ENCODE data around the gene SINHCAF.

GRCh38 chr12:31260840-31261239, 65.1 kb downstream of the SINHCAF start:
- no peak for TF ChIP-seq CTCF (IDR thresholded peaks at IDR 0.05)
- TF ChIP-seq POLR2AphosphoS5 (IDR thresholded peaks at IDR 0.05), result no peak
